Body of pancreas (tissue), 4 donors: ENCODE results near the gene HDAC3. TPM values are rescaled to one million over a fixed set of nuclear protein-coding genes. Genes with fewer than 3 reads are reported as not detected.

ENCODE experiments used
- ATAC-seq: fragments of 150-250 bp; one replicate; pipeline ENCODE4 v1.9.1; 2016
- DNase-seq, 4 donors: peaks; one replicate each; pipeline ENCODE4 v3.0.0-alpha.2; 2019
- H3K27ac ChIP-seq, 4 donors: fragments of 200-600 bp; sonication (generic); 1 replicate in 3 of 4; 2 replicates in 1 of 4; pipeline versions ENCODE4 v1.5.1 to v1.6.1; 2016 to 2019; ENCODE audit warnings: mild to moderate bottlenecking in 1 of 4, mixed read lengths in 1 of 4, moderate library complexity in 1 of 4
- H3K27me3 ChIP-seq, 2 donors: fragments of 200-600 bp; sonication (generic); one replicate each; pipeline ENCODE4 v1.6.0; 2016; ENCODE audit warnings: mild to moderate bottlenecking in 1 of 2
- H3K36me3 ChIP-seq, 2 donors: fragments of 200-600 bp; sonication (generic); replicated peaks in 1 of 2; 2 replicates each; pipeline ENCODE4 v1.5.1; 2016; ENCODE audit warnings: low read depth in 2 of 2; ENCODE audit not compliant: insufficient read depth in 1 of 2
- H3K4me1 ChIP-seq: fragments of 200-600 bp; sonication (generic); one replicate; pipeline ENCODE4 v1.6.0; 2016
- H3K4me3 ChIP-seq, 2 donors: fragments of 200-600 bp; sonication (generic); 1 replicate in 1 of 2; 2 replicates in 1 of 2; pipeline ENCODE4 v1.5.1; 2016 to 2019
- H3K9me3 ChIP-seq, 3 donors: fragments of 200-600 bp; sonication (generic); 1 replicate in 2 of 3; 2 replicates in 1 of 3; pipeline ENCODE4 v1.5.1; 2016
- POLR2A ChIP-seq, 3 donors: fragments of 450-650 bp; IDR thresholded peaks; one replicate each; pipeline ENCODE4 v1.6.1; 2016; ENCODE audit warnings: antibody characterized with exemption in 3 of 3, mild to moderate bottlenecking in 2 of 3
- WGBS, 2 donors: methylation state at CpG; one replicate each; pipeline ENCODE4 v1.1.5; 2017; 5-methylcytosine and 5-hydroxymethylcytosine counted together
- intact Hi-C: fragments of 100-400 bp; cut with DNase I; formaldehyde crosslinking; loops from one replicate; pipeline ENCODE4 v1.15.1; 2023
- total RNA-seq, 2 donors: library from RNA; depleted of rRNA; stranded (reverse); fragments of >200 nt; gene quantifications; one replicate each; pipeline ENCODE4 v1.1.0, GENCODE V29; 2016
- TF ChIP-seq, protein P1 (sequence below), 7 experiments: fragments of 450-650 bp in 4 of 7; fragments of 200-600 bp in 3 of 7; sonication (generic) in 3 of 7; IDR thresholded peaks; one replicate each; pipeline ENCODE4 v1.5.1; 2016 to 2019; ENCODE audit warnings: antibody characterized with exemption in 7 of 7

HDAC3 gene
- total RNA-seq, 2 donors from 2014 or later: 42.8 to 63.8 TPM

DNA sequence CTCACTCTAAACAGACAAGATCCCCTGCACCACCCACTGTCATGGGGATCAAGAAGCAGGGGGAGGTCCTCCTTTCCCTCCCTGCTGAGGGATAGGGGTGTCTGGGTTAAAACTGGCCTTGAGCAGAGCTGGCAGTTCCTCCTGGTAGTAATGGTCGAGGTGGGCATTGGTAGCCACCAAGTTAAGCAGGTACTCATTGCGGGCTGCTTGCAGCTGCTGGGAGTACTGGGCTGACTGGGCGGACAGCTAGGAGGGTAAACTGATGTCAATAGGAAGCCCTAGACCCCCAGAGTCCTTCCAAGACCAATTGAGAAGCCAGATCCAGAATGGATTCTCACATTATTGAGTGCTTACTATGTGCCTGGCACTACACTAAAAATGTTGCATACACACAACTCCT lies 11.2 kb upstream of the HDAC3 start:
- no peaks in the 10 kb centered on the region for H3K36me3 ChIP-seq
- intact Hi-C loops: no loop called here
- TF ChIP-seq POLR2A (IDR thresholded peaks at IDR 0.05): no peak
- TF ChIP-seq, protein P1, sequence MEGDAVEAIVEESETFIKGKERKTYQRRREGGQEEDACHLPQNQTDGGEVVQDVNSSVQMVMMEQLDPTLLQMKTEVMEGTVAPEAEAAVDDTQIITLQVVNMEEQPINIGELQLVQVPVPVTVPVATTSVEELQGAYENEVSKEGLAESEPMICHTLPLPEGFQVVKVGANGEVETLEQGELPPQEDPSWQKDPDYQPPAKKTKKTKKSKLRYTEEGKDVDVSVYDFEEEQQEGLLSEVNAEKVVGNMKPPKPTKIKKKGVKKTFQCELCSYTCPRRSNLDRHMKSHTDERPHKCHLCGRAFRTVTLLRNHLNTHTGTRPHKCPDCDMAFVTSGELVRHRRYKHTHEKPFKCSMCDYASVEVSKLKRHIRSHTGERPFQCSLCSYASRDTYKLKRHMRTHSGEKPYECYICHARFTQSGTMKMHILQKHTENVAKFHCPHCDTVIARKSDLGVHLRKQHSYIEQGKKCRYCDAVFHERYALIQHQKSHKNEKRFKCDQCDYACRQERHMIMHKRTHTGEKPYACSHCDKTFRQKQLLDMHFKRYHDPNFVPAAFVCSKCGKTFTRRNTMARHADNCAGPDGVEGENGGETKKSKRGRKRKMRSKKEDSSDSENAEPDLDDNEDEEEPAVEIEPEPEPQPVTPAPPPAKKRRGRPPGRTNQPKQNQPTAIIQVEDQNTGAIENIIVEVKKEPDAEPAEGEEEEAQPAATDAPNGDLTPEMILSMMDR (IDR thresholded peaks at IDR 0.05): no peak
- H3K9me3 ChIP-seq: no peaks in the 10 kb centered on the region
- WGBS, 2 donors: 74 to 80% methylated on average over 3 of the region's 3 CpGs
- no peaks in the 10 kb centered on the region for H3K27me3 ChIP-seq
- H3K4me1 ChIP-seq: peaks cover 18% of the 10 kb centered on the region
- ATAC-seq (no peak), DNase-seq (no peak)
- no peak overlapping the region for H3K27ac ChIP-seq
- H3K4me3 ChIP-seq: no peak overlapping the region

DNA sequence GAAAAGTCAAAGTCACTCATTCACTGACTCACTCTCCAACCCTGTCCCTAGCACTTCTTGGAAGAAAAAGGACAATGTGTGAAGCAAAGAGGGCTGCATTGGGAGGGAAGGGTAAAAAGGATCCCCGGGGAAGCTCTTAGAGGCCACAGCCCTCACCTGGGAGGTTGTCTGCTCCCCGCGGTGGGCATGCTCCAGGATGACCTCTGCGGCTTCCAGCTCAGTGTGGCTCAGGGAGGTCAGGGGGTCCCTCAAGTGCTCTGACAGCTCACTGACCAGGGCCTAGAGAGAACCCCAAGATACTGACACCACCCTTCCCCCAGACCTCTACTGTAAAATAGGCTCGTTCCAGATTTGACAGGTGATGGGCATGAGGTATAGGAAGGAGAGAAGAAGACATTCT lies 10.6 kb upstream of the HDAC3 start:
- ATAC-seq: no peak
- TF ChIP-seq, protein P1 (IDR thresholded peaks at IDR 0.05): no peak
- TF ChIP-seq POLR2A (IDR thresholded peaks at IDR 0.05): no peak
- Histone ChIP-seq H3K36me3 (no peaks in the 10 kb centered on the region), H3K4me3 (no peak overlapping the region), H3K27me3 (no peaks in the 10 kb centered on the region), H3K27ac (no peak overlapping the region), H3K9me3 (no peaks in the 10 kb centered on the region), H3K4me1 (peaks cover 18% of the 10 kb centered on the region)
- WGBS, 2 donors: 84 to 90% methylated on average over 5 of the region's 5 CpGs
- DNase-seq: no peak
- intact Hi-C loops: no loop called here

DNA sequence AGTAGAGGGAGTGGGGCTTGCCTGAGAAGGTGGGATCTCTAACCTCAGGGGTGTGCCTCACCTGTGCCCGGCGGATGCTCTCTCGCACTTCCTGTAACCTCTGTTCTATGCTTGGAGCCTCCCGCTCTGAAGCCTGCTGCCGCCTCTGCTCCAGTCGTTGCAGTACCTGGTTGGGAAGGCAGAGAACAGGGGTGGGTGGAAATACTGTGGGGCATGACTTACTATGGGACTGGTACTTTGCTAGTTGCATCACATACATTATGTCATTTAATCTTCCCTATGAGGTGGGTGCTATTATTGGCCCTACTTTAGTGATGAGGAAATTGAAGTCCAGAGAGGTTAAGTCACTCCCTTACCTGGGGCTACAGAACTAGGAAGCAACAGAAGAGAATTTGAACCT lies 9.4 kb upstream of the HDAC3 start:
- DNase-seq (no peak), ATAC-seq (no peak)
- TF ChIP-seq POLR2A (IDR thresholded peaks at IDR 0.05): no peak
- TF ChIP-seq, protein P1 (IDR thresholded peaks at IDR 0.05): no peak
- Histone ChIP-seq H3K9me3 (no peaks in the 10 kb centered on the region), H3K36me3 (no peaks in the 10 kb centered on the region), H3K4me3 (no peak overlapping the region), H3K27ac (no peak overlapping the region), H3K27me3 (no peaks in the 10 kb centered on the region), H3K4me1 (peaks cover 10% of the 10 kb centered on the region)
- 83 to 92% methylated on average over 6 of the region's 6 CpGs for WGBS, 2 donors
- intact Hi-C loops: no loop called here

DNA sequence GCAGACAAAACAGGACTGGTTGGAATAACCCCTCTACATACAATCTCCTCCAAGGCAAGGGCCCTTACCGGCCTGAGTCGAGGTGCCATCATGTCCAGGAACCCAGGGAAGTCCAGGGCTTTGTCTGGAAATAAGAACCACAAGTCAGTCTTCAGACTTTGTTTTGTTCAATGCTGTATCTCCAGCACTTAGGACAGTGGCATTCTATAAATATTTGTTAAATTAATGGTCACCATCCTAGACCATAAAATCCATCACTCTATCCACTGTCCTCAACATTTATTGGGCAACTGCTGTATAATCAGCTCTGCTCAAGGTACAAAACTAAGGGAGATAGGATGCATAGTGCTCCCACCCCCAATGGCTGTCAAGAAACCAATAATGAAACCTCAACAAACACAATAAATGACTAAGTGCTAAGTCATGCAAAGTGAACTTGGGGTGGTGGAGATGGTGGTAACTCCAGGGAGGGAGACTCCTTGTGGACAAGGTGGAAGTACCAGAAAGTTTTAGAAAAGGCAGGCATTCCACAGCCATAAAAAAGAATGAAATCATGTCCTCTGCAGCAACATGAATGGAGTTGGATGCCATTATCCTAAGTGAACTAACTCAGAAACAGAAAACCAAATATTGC lies 5.1 kb upstream of the HDAC3 start:
- no peaks in the 10 kb centered on the region for H3K9me3 ChIP-seq
- H3K4me1 ChIP-seq: peaks cover 13% of the 10 kb centered on the region
- no peak overlapping the region for H3K4me3 ChIP-seq
- DNase-seq (no peak), ATAC-seq (no peak)
- no peak overlapping the region for H3K27ac ChIP-seq
- intact Hi-C loops: no loop called here
- TF ChIP-seq POLR2A (IDR thresholded peaks at IDR 0.05): no peak
- TF ChIP-seq, protein P1 (IDR thresholded peaks at IDR 0.05): no peak
- H3K27me3 ChIP-seq: no peaks in the 10 kb centered on the region
- WGBS, 2 donors: 76 to 88% methylated on average over 2 of the region's 2 CpGs
- H3K36me3 ChIP-seq: no peaks in the 10 kb centered on the region

DNA sequence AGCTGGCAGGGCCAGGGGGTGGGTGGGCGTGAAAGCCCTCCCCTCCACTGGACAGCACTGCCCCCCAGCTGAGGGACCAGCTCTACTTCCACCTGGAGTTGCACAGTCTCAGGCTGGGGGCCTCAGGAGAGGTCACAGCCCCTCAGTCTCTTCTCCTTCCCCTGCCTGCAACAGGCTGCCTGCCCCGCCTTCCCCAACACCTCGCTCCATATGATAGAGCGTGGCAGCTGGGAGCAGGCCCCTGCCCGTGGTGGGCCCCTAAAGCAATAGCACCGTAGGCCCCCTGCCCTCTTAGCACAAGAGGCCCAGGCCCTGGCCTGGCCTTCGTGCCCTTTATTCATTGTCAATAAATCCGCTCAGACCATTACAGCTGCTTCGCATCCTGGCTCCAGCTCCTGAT lies 4.0 kb upstream of the HDAC3 start:
- Histone ChIP-seq H3K27ac (no peak overlapping the region), H3K36me3 (no peaks in the 10 kb centered on the region), H3K27me3 (no peaks in the 10 kb centered on the region), H3K4me1 (peaks cover 17% of the 10 kb centered on the region), H3K4me3 (no peak overlapping the region), H3K9me3 (no peaks in the 10 kb centered on the region)
- WGBS, 2 donors: 76 to 87% methylated on average over 9 of the region's 9 CpGs
- DNase-seq (no peak), ATAC-seq (no peak)
- no peak for TF ChIP-seq POLR2A (IDR thresholded peaks at IDR 0.05)
- TF ChIP-seq, protein P1 (IDR thresholded peaks at IDR 0.05): no peak
- intact Hi-C loops: no loop called here
